Measurements from ENCODE around the gene RTN3. TPM values are rescaled to one million over a fixed set of nuclear protein-coding genes. Genes with fewer than 3 reads are reported as not detected.

Gene RTN3
- total RNA-seq, 1 donor from 2014 or later = 96.8 TPM

Other genes with a start within 250 kb of the RTN3 start
- not detected in 2 replicates for gene PLAAT5, start 190.3 kb upstream of the RTN3 start, total RNA-seq
- gene LGALS12, start 175.4 kb upstream of the RTN3 start, total RNA-seq = not detected in 2 replicates
- gene PLAAT4, start 144.7 kb upstream of the RTN3 start, total RNA-seq = 8.8 and 31.9 TPM in 2 replicates
- not detected in 2 replicates for gene PLAAT2, start 118.1 kb upstream of the RTN3 start, total RNA-seq
- gene PLAAT3, start 67.1 kb upstream of the RTN3 start, total RNA-seq = 21.7 and 44.8 TPM in 2 replicates
- 69.5 and 91.6 TPM in 2 replicates for gene ATL3, start 10.1 kb upstream of the RTN3 start, total RNA-seq
- 23.2 and 24.3 TPM in 2 replicates for gene ZFTA, start 87.3 kb downstream of the RTN3 start, total RNA-seq
- 33.3 and 41.6 TPM in 2 replicates for gene SPINDOC, start 132.0 kb downstream of the RTN3 start, total RNA-seq
- gene MARK2, start 157.6 kb downstream of the RTN3 start, total RNA-seq = 26.4 and 34.9 TPM in 2 replicates
- gene RCOR2, start 235.7 kb downstream of the RTN3 start, total RNA-seq = 0.29 and 1.1 TPM in 2 replicates